Activated gamma-delta T cell treated with Interleukin-2 at 50 U/mL for 16 hours (primary cell): Measurements from ENCODE around the gene ITIH4.

ENCODE experiments used
- DNase-seq: peaks from one replicate; pipeline ENCODE4 v3.0.0-alpha.2; 2020

ITIH4 gene

GRCh38 chr3:52829906-52830463 lies 487 bp downstream of the ITIH4 start:
- no peak for DNase-seq

GRCh38 chr3:52829482-52829881 lies 990 bp downstream of the ITIH4 start:
- no peak for DNase-seq

- no peak for DNase-seq
These were observed 2.6 kb downstream of the ITIH4 start for GRCh38 chr3:52827866-52828376.

GRCh38 chr3:52827441-52827840 lies 3.0 kb downstream of the ITIH4 start:
- no peak for DNase-seq

- DNase-seq = no peak
These were observed 6.4 kb downstream of the ITIH4 start for GRCh38 chr3:52824037-52824436.

GRCh38 chr3:52822363-52822762 lies 8.1 kb downstream of the ITIH4 start:
- DNase-seq = no peak

GRCh38 chr3:52820736-52821135 lies 9.7 kb downstream of the ITIH4 start:
- DNase-seq = no peak

- DNase-seq = no peak
These were observed 10.5 kb downstream of the ITIH4 start for GRCh38 chr3:52819936-52820335.

- no peak for DNase-seq
These were observed 12.6 kb downstream of the ITIH4 start for GRCh38 chr3:52817860-52818259.

GRCh38 chr3:52817221-52817620 lies 13.3 kb downstream of the ITIH4 start:
- DNase-seq = no peak

GRCh38 chr3:52816654-52817053 lies 13.8 kb downstream of the ITIH4 start:
- DNase-seq = no peak

GRCh38 chr3:52816199-52816598 lies 14.3 kb downstream of the ITIH4 start:
- DNase-seq = no peak

- DNase-seq = no peak
These were observed 16.7 kb downstream of the ITIH4 start for GRCh38 chr3:52813810-52814209.

GRCh38 chr3:52811452-52812011 lies 18.9 kb downstream of the ITIH4 start:
- no peak for DNase-seq

GRCh38 chr3:52810923-52811322 lies 19.5 kb downstream of the ITIH4 start:
- no peak for DNase-seq

GRCh38 chr3:52809662-52810377 lies 20.7 kb downstream of the ITIH4 start:
- no peak for DNase-seq

- no peak for DNase-seq
These were observed 21.3 kb downstream of the ITIH4 start for GRCh38 chr3:52809149-52809548.

- DNase-seq = no peak
These were observed 25.0 kb downstream of the ITIH4 start for GRCh38 chr3:52805270-52806039.

- DNase-seq = no peak
These were observed 28.6 kb downstream of the ITIH4 start for GRCh38 chr3:52801839-52802238.

- DNase-seq = no peak
These were observed 30.4 kb downstream of the ITIH4 start for GRCh38 chr3:52800079-52800478.

- DNase-seq = no peak
These were observed 31.4 kb downstream of the ITIH4 start for GRCh38 chr3:52798978-52799476.

- no peak for DNase-seq
These were observed 32.0 kb downstream of the ITIH4 start for GRCh38 chr3:52798376-52798977.

- DNase-seq = no peak
These were observed 34.1 kb downstream of the ITIH4 start for GRCh38 chr3:52796411-52796810.
